OCI-LY1 (cell line): Measurements from ENCODE around the gene CALM3.
A peak's percentile ranks its signal among the peaks of the same experiment; 100 is the strongest.

Source experiments
- H2AFZ ChIP-seq: fragments of 200-600 bp; sonication (generic), shearing (Covaris generic); 2 replicates; pipeline ENCODE4 v1.6.0; 2014; ENCODE audit warnings: antibody characterized with exemption, mild to moderate bottlenecking, low read length
- H3F3A ChIP-seq: fragments of 200-600 bp; sonication (generic), shearing (Covaris generic); 2 replicates; pipeline ENCODE4 v1.6.0; 2014; ENCODE audit warnings: mild to moderate bottlenecking, antibody characterized with exemption, low read length, moderate library complexity; ENCODE audit not compliant: insufficient read depth
- H3K27ac ChIP-seq: fragments of 200-600 bp; sonication (generic); 2 replicates; pipeline ENCODE4 v1.5.1; 2014; ENCODE audit warnings: low read length, mixed run types, mild to moderate bottlenecking, low read depth; ENCODE audit not compliant: poor library complexity, severe bottlenecking
- H3K27me3 ChIP-seq: fragments of 200-600 bp; sonication (generic); 2 replicates; pipeline ENCODE4 v1.6.0; 2014; ENCODE audit warnings: antibody characterized with exemption, mild to moderate bottlenecking, low read length, moderate library complexity; ENCODE audit not compliant: insufficient read depth
- H3K36me3 ChIP-seq: fragments of 200-600 bp; sonication (generic); 2 replicates; pipeline ENCODE4 v1.6.1; 2014; ENCODE audit warnings: mild to moderate bottlenecking, antibody characterized with exemption, low read length, moderate library complexity, mixed read lengths; ENCODE audit not compliant: insufficient read depth
- H3K4me1 ChIP-seq: fragments of 200-600 bp; sonication (generic); 2 replicates; pipeline ENCODE4 v1.5.1; 2014; ENCODE audit warnings: mild to moderate bottlenecking, low read length, moderate library complexity; ENCODE audit not compliant: insufficient read depth, severe bottlenecking
- H3K4me2 ChIP-seq: fragments of 200-600 bp; sonication (generic), shearing (Covaris generic); 2 replicates; pipeline ENCODE4 v1.6.1; 2014; ENCODE audit warnings: low read length
- H3K4me3 ChIP-seq: fragments of 200-600 bp; sonication (generic); 2 replicates; pipeline ENCODE4 v1.5.1; 2014; ENCODE audit warnings: low read length, low read depth, mild to moderate bottlenecking, mixed read lengths; ENCODE audit not compliant: poor library complexity, severe bottlenecking
- H3K79me2 ChIP-seq: fragments of 200-600 bp; shearing (Covaris generic); 2 replicates; pipeline ENCODE4 v1.6.1; 2016; ENCODE audit warnings: mixed run types, low read length, mixed read lengths; ENCODE audit not compliant: insufficient read depth
- H3K9ac ChIP-seq: fragments of 200-600 bp; sonication (generic), shearing (Covaris generic); 2 replicates; pipeline ENCODE4 v1.6.1; 2014; ENCODE audit warnings: mild to moderate bottlenecking, low read length, mixed read lengths
- H3K9me2 ChIP-seq: fragments of 200-600 bp; sonication (generic), shearing (Covaris generic); 2 replicates; pipeline ENCODE4 v1.6.1; 2014; ENCODE audit warnings: low read depth, mild to moderate bottlenecking, low read length, mixed read lengths
- H3K9me3 ChIP-seq: fragments of 200-600 bp; shearing (Covaris generic); 2 replicates; pipeline ENCODE4 v1.6.1; 2014; ENCODE audit warnings: low read length, mixed read lengths
- H4K20me1 ChIP-seq: fragments of 200-600 bp; sonication (generic), shearing (Covaris generic); 2 replicates; pipeline ENCODE4 v1.6.0; 2016; ENCODE audit warnings: mild to moderate bottlenecking, low read length; ENCODE audit not compliant: insufficient read depth
- EZH2 ChIP-seq: fragments of 200-600 bp; sonication (generic), shearing (Covaris generic); IDR thresholded peaks from 2 replicates; pipeline ENCODE4 v1.8.0; 2017; ENCODE audit warnings: borderline replicate concordance, mixed run types, mild to moderate bottlenecking, antibody characterized with exemption, low read length, moderate library complexity, mixed read lengths
- TF ChIP-seq, protein P1 (sequence below): fragments of 200-600 bp; sonication (generic), shearing (Covaris generic); IDR thresholded peaks from 2 replicates; pipeline ENCODE4 v1.5.1; 2017; ENCODE audit warnings: mild to moderate bottlenecking, antibody characterized with exemption, low read length, moderate library complexity, mixed read lengths

CALM3 gene

GRCh38 chr19:46654621-46655152, 53.6 kb downstream of the CALM3 start:
- Histone ChIP-seq H3K9me3 (no peaks in the 10 kb centered on the region), H3K27me3 (no peaks in the 10 kb centered on the region; the same call in 1 of the 2 replicates), H3K4me1 (peaks cover 22% of the 10 kb centered on the region), H3K4me2 (peak overlapping the region; percentile 49; the same call in 1 of the 2 replicates), H3K36me3 (no peaks in the 10 kb centered on the region), H3K27ac (peak overlapping the region; percentile 7), H3K9ac (peak overlapping the region; percentile 16; the same call in 1 of the 2 replicates), H3K79me2 (no peaks in the 10 kb centered on the region), H2AFZ (no peak overlapping the region), H3F3A (no peaks in the 10 kb centered on the region), H4K20me1 (no peaks in the 10 kb centered on the region), H3K4me3 (peak overlapping the region; percentile 14), H3K9me2 (no peaks in the 10 kb centered on the region)
- no peak for TF ChIP-seq EZH2
- TF ChIP-seq, protein P1, sequence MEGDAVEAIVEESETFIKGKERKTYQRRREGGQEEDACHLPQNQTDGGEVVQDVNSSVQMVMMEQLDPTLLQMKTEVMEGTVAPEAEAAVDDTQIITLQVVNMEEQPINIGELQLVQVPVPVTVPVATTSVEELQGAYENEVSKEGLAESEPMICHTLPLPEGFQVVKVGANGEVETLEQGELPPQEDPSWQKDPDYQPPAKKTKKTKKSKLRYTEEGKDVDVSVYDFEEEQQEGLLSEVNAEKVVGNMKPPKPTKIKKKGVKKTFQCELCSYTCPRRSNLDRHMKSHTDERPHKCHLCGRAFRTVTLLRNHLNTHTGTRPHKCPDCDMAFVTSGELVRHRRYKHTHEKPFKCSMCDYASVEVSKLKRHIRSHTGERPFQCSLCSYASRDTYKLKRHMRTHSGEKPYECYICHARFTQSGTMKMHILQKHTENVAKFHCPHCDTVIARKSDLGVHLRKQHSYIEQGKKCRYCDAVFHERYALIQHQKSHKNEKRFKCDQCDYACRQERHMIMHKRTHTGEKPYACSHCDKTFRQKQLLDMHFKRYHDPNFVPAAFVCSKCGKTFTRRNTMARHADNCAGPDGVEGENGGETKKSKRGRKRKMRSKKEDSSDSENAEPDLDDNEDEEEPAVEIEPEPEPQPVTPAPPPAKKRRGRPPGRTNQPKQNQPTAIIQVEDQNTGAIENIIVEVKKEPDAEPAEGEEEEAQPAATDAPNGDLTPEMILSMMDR: no peak

DNA sequence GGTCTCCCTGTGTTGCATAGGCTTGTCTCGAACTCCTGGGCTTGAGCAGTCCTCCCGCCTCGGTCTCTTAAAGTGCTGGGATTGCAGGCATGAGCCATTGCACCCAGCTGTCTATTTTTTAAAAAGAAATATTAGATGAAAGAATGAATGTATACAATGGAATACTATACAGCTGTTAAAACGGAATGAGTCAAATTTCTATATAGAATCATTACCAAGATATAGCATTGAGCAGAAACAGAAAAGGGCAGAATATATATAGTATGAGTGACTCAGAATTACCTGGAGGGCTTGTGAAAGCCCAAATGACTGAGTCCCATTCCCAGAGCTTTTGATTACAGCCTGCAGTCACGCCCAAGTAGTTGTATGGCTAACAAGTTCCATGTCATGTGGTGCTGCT, 55.4 kb downstream of the CALM3 start:
- Histone ChIP-seq H3F3A (no peaks in the 10 kb centered on the region), H3K27ac (no peak overlapping the region), H4K20me1 (no peaks in the 10 kb centered on the region), H2AFZ (no peak overlapping the region), H3K4me2 (no peak overlapping the region), H3K4me1 (peaks cover 34% of the 10 kb centered on the region), H3K9me3 (no peaks in the 10 kb centered on the region), H3K36me3 (no peaks in the 10 kb centered on the region), H3K9ac (no peak overlapping the region), H3K4me3 (no peak overlapping the region), H3K9me2 (no peaks in the 10 kb centered on the region), H3K79me2 (no peaks in the 10 kb centered on the region), H3K27me3 (no peaks in the 10 kb centered on the region; the same call in 1 of the 2 replicates)
- no peak for TF ChIP-seq EZH2
- TF ChIP-seq, protein P1: no peak

- H3K27ac ChIP-seq: no peak overlapping the region
- no peaks in the 10 kb centered on the region for H3F3A ChIP-seq
- H3K9ac ChIP-seq: no peak overlapping the region; the same call in 1 of the 2 replicates
- H3K36me3 ChIP-seq: no peaks in the 10 kb centered on the region
- H3K27me3 ChIP-seq: no peaks in the 10 kb centered on the region; the same call in 1 of the 2 replicates
- H2AFZ ChIP-seq: no peak overlapping the region
- no peak overlapping the region for H3K4me3 ChIP-seq
- TF ChIP-seq, protein P1: no peak
- no peak for TF ChIP-seq EZH2
- no peaks in the 10 kb centered on the region for H3K9me3 ChIP-seq
- peaks cover 35% of the 10 kb centered on the region for H3K4me1 ChIP-seq
- peak overlapping the region; percentile 69; the same call in 1 of the 2 replicates for H3K4me2 ChIP-seq
- no peaks in the 10 kb centered on the region for H3K79me2 ChIP-seq
- H4K20me1 ChIP-seq: no peaks in the 10 kb centered on the region
- H3K9me2 ChIP-seq: no peaks in the 10 kb centered on the region
Observed at GRCh38 chr19:46659151-46660007, 58.2 kb downstream of the CALM3 start.
